HG03342 (cell line): Measurements from ENCODE around the gene CCDC187.

ENCODE experiments used
- ATAC-seq: cut with Tn5 transposase; IDR thresholded peaks from one replicate; pipeline ENCODE4 v1.9.1; 2021; ENCODE audit warnings: mild to moderate bottlenecking, moderate library complexity; ENCODE audit not compliant: unreplicated experiment

Gene CCDC187

DNA sequence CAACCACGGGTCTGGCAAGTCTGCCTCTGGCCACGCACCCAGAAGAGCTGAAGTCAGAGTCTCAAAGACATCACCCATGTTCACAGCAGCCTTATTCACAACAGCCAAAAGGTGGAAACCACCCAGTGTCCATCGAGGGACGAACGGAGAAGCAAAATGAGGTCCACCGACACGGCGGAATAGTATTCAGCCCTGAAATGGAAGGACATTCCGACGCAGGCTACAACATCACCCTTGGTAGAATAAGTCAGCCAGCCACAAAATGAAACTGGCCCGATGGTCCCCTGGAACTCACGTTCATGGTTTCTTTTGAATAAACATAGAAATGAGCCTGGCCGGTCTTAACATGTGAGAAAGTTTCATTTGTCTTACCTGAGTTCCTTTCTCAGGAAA, 16.9 kb downstream of the CCDC187 start:
- no peak for ATAC-seq

DNA sequence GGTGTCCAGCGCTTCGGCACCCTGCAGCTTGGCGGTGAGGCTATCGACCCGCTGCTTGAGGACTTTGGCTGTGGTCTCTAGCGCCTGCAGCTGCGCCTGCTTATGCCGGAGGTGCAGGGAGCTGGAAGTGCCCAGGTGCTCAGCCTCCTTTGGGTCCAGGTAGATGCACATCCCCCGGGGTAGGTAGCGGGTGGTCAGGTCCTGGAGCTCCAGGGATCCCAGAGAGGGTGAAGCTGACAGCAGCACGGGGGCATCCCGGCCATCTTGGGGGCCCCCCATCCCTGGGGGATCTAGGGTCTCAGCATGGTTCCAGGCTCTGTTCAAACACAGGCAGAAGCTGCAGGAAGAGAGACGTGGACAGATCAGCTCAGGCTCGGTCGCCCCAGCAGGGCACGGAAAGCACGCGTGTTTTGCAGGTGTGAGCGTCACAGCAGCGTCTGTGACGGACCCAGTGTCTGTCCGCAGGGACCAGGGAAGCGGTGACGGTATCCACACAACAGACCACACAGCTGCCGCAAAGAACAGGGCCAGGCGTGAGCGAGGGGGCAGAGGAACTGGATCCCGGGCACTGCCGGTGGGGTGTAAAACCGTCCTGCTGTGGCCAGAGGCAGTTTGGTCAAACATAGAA, 17.4 kb downstream of the CCDC187 start:
- ATAC-seq = no peak

DNA sequence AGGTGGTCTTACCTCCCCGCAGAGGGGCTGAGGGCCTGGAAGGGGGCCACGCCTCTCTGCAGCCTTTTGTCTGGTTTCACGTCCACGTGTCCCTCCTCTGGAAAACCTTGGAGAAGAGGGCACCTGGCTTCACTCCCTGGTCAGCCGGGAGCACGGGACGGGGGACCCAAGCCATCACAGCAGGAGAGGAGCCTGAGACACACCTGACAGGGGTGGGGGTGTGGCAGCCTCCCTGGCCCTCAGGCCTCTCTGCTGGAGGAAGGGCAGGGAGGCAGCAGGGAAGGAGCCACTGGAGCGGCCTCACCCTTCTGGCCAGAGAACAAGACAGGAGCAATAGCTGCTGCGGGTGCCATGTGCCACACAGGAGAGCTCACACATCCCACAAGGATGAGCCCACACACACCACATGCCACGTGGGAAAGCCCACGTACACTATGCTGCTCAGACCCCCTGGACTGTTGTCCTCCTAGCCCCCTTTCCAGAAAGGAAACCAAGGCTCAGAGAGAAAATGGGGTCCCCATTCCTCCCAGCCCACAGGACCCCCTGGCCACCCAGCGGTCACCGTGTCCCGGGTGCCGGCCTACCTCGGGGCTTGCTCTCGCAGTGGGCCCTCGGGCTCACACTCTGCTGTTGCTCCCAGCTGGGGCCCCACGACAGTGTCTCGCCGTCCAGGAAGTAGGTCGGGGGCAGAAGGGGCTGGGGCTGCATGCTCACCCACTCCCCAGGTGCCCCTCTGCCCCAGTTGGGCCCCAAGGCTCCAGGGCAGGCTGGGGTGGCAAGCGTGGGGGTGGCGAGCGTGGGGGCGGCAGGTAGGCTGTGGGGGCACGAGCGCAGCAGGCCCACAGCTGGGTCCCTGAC, 18.2 kb downstream of the CCDC187 start:
- no peak for ATAC-seq

DNA sequence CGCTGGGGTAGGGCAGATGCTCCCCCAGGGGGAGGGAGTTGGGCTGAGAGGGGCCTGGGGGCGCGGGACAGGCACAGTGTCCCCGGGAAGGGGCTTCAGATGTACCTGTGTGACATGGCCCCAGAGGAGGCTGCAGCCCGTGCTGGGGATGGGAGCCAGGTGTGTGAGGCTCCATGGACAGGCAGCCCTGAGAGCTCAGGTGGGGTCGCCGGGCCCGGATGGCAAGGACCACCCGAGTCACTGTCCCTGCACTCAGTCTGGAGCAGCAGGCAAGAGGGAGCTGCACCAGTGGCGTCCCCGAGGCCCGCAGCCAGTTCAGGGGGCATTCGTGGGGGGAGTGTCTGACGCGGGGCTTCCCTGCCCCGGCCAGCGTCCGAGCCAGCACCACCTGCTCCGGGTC, 18.9 kb downstream of the CCDC187 start:
- ATAC-seq = no peak

DNA sequence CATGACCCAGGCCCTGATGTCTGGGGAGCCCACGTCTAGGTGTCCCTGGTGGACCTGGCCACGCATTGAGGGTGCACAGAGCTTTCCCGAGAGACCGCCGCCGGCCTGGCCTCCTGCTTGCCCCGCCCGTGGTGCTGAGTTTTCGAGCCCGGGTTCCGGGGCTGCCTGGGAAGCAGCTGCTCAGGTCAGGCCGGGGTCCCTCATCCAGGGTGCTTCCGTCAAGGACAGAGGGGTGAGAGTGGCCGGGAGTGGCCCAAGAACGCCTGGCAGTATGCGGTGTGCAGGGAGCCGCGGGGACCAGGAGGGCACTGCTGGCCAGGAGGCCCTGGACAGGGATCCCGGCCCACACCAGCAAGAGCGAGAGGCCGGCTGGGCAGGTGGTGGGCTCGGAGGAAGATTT, 19.6 kb downstream of the CCDC187 start:
- ATAC-seq = no peak

DNA sequence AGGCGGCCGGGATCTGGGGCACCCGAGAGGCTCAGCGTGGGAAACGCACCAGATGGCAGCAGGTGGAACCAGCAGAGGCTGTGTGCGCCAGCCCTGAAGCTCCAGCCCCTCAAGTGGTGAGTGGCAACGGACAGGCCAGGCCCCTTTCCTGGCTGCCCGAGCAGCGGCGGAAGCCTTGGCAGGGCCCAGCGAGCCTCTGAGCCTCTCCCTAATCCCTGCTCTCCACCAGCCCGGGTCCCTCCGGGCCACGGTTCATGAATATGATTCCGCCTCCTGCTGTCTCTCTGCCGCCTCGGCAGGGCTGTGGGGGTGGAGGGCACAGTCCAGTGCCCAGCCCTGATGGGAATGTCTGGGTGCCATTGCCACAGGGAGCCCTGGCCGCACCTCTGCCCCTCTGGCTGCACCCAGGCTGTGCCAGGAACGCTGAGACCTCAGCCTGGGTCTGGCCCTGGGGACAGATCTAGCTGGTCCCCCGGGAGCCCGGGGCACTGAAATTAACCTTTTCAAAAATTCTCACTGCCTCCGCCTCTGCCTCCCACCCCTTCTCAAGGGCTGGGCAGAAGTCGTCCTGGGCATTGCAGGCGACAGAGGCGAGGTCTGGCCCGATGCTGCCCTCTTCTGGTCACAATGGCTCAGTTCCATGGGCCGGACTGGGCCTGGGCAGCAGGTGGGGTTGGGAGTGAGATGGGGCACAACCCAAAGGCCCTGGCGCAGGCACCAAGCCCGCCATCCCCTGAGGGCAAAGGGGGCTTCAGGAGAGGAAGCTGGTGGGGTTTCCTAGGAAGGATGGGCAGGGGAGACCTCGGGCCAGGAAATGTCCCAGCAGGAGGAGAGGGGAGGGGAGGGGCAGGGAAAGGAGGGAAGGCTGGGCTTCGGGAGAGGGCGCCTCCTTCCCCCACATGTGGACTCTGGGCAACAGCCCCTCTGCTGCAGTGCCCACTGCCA, 20.3 kb downstream of the CCDC187 start:
- no peak for ATAC-seq

DNA sequence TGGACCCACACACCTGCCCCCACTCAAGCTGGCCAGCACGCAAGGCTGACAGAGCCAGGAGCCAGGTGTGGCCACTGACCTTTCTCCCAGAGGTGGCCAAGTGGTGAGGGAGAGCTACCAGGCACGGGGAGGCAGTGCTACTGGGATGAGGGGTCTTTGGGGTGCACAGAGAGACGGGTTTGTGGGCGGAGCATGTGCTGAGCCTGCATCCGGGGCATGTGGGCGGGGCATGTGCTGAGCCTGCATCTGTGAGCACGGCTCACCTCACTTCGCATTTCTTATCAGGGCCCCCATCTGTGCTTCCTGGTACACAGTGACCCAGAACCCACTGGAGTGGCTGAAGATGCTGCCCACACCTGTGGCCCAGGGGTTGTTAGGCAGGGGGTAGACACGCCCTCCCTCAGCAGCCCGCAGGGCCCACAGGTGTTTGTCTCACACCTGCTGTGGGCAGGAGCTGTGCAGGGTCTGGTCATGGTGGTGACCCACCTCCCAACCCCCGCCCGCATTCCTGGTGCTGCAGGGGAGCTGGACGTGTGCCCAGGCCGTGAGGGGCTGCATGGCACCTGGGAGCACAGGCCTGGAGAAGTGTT, 21.5 kb downstream of the CCDC187 start:
- no peak for ATAC-seq

DNA sequence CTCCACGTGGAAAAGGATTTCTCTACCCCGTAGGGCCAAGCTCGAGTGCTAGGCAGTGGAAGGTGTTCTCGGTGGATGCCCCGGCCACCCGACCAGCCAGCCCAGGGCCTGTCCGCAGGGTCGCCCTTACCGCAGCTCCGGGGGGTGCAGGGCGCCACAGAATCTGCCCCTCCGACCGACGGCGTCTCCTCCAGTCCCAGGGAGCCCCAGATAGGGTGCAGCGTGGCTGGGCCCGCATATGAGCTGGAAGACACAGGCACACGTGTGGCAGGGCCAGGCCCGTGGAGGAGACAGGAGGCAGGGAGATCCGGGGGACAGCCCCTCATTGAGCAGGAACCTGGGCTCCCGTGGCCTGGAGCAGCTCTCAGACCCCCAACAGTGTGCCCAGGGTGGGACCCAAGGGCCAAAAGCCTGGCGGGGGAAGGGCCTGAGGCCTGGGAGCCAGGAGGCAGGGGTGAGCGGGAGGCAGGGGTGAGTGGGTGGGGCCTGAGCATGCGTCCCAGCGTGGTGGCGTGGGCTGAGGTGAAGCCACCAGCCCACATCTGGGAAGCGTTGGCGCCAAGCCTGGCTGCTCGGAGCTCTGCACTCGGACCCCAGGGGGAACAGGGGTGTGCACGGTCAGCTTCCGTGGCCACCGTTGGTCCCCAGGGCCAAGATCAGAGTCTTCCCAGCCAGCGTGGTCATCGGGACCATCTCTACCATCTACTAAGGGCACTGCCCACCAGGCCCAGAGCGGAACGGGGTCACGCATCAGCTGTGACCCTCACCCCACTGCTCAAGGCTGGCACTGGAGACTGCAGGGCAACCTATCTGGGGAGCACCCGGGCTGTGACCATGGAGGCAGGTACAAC, 22.2 kb downstream of the CCDC187 start:
- no peak for ATAC-seq

DNA sequence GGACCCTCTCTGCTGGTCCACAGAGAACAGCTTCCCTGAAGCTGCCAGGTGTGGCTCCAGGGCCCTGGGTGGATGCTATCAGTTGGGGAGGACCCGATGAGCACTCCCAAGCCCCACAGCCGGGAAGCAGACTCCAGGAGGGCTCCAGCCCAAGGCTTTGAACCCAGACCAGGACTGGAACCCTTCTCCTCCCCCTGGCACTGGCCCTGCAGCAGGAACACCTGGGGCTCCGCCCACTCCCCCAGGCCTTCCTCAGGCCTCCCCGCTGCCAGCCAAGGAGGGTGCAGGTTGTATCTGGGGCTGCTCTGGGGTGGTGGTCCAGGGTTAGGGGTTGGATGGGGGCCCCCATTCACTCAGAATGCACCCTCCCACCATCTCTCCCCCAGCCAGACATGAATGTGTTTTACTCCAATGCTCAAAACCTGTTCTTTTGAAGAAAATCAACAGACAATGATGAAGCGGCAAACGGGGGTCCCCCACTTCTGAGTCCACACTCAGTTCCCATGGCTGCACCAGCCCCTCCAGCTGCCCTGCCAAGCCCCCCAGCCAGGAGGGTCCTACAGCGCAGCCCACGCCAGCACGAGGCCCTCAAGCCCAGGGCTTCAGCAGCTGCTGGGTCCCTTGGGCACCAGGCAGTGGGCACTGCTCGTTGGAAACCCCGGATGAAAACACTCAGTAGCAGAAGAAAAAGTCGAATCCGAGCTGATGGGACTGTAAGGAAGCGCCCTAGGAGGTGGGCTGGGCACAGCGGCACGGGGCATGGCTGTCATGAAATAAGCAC, 23.2 kb downstream of the CCDC187 start:
- ATAC-seq = no peak

DNA sequence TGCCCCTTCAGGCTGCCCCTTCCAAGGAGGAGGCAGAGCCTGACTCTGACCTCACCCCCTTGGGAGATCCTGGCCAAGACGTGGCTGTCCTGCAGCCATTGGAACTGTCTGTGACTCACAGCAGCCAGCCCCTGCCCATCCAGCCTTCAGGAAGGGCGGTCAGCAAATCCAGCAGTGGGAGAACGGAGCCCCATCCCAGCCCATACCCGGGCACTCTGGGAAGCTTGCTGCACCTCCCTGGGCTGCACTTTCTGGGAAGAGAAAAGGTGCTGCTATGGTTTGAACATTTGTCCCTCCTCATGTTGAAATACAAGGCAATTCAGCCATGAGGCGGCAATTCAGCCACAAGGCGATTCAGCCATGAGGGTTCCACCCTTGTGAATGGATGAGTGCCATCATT, 24.4 kb downstream of the CCDC187 start:
- no peak for ATAC-seq

DNA sequence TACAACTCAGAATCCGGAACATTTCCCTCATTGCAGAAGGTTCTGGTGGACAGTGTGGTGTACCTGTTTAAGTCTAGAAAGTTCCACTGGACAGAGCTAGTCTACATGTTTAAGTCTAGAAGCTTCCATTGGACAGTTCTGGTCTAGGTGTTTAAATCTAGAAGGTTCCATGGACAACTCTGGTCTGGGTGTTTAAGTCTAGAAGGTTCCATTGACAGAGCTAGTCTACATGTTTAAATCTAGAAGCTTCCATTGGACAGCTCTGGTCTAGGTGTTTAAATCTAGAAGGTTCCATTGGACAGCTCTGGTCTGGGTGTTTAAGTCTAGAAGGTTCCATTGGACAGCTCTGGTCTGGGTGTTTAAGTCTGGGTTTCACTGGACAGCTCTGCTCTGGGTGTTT, 25.0 kb downstream of the CCDC187 start:
- ATAC-seq = no peak

DNA sequence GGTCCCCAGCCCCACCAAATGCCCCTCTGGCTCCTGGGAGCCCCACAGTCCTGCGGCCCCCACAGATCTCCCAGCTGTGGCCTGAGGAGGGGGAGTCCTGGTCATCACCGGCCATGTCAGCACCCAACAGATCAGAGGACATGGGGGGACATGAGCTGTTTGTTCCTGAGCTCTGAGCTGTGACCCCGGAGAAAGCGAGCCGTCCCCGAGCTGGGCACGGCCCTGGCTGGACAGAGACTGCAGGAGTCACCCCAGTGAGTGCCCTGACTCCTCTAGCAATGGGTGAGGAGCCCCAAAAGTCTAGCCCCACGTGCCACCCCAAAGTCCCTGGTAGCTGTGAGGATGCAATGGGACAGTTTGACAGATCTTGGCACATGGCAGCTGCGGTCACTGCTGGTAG, 25.7 kb downstream of the CCDC187 start:
- ATAC-seq = no peak

DNA sequence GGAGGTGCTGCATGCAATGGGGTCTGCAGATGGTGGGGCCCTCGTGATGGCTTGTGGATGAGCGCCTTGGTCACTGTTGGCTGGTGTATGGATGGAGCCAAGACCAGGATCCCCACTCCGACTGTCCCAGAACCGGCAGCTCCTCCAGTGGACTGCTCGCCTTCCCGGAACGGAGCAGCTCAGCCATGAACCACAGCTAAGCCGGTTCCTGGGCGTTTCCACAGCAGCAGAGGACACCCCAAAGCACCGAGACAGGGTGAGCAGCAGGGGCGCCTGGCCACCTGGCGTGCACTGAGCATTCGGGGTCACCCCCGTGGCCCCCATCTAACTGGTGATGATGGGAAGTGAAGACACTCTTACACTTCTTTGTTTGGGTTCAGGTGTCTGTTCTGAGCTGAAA, 26.1 kb downstream of the CCDC187 start:
- no peak for ATAC-seq

DNA sequence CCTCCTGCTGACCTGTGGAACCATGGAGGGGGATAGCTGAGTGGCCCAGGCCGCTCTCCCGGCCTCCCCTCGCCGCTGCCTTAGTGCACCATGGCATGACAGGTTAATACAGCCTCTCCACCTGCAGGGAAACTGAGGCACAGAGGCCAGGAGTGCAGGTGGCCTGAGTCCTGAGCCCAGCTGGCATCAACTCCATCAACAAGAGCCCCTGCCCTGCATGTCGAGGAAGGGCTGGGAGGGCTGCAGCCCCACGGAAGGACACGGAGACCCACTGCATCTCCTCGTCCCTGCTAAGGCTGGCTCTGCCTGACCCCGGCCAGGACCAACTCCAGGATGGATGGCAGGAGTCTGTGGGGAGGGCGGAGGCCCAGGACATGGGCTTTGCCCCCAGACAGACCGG, 27.2 kb downstream of the CCDC187 start:
- ATAC-seq = no peak

DNA sequence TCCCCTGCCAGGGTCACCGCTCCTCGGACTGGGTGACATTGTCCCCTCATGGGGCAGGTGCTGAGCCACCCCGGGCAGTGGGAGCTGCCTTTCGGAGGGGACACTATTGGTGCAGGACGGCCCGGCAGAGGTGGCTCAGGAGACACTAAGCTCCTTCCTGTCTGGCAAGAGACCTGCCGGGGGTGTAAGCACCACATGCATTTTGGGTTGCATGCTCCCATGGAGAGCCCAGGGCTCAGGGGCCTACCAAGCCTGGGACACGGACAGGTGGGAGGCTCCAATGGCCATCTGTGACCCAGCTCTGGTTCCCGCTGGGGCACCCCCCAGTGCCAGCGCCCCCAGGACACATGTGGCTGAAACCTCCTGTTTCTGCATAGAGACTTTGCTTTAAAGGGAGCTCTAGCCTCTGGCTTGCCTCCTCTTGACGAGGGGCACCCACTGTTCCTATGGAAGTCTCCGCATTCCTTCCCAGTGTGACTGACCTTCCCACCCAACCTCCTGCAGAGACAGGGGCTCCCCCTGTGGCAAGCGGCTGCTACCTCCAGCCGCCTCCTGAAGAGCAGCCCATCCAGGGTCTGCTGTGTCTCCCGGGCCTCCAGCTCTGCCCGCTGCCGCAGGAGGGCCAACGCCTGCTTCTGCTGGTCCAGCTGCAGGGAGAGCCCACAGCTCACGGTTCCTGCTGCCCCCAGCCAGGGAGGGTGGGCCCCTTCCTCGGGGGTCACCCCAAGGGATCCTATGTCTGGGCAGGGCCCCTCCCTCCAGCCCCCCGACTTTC, 28.1 kb downstream of the CCDC187 start:
- no peak for ATAC-seq

DNA sequence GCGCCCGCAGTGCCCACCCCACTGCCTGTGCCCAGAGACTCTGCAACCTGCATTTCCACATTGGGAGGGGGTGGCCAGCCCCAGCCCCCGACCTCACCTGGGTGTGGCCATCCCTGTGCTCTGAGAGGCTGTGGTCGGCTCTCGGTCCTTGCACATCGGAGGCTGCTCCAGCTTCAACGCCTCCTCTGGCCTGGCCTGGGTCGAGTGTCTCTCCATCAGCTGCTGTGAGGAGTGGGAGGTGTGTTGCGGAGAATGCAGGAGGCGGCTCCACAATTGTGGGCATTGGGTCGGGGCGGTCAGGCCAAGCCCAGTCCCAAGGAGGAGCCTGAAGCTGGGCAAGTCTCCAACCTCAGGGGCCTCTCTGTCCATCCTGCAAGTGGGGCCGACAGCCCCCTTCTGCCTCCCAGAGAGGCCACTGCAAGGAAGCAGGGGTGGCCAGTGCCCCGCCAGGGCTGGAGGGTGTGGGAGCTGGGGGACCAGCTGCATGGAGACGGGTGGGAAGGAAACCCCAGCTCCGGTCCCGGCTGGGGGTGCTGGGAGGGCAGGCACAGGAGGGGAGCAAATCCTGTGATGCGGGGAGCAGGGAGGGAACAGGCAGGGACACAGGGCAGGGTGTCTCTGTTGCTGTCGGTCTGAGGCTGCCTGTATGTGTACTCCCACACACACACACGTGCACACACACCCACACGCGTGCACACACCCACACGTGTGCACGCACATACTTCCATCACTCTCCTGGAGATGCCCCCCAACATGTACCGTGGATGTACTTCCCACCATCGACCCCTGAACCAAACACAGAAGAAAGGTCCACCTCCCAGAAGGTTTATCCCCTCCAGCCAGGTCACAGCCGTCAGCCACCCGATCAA, 28.9 kb downstream of the CCDC187 start:
- no peak for ATAC-seq

DNA sequence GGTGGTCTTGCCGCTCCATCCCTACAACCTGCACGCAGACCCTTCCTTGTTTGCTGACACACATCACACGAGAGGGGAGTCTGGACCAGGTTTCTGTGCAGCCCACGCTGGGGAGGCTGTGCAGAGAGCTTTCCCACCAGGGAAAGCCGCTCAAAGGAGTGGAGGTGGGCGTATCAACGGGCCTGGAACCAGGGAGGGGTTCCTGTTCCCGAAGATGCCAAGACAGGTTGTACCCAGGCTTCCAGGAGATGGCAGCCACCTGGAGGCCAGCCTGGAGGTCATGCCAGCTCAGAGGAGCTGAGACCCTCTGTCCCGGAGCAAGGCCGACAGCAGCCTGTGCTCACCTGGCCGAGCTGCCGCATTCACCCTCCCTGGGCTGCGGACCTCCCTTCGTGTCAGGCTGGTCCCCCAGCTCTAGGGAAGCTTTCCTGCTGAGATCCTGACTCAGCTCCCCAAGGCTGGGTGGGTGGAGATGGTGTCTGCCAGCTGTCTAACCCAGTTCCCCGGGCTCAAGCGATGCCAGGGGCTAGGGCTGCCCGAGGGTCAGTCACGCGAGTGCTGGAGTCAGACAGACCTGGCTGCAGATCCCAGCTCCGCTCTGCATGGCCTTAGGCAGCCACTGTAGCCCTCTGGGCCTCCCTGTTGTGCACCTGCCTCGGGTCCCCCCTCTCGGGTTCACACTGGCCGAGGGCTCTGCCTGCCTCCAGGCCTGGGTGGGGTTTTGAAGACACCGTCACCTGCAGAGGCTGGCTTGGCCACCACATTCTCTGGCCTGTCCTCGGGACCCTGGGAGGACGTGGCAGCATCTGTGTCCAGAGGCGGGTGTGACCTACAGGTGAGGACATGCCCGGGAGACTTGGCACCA, 29.7 kb downstream of the CCDC187 start:
- no peak for ATAC-seq
